ENCODE data around the gene SRSF8. TPM values are rescaled to one million over a fixed set of nuclear protein-coding genes. Genes with fewer than 3 reads are reported as not detected.

The SRSF8 gene
- polyA plus RNA-seq, 1 of the 3 experiments (the other 2 are of a cell fraction): 25.4 TPM

GRCh38 chr11:95115597-95115996 lies 48.9 kb downstream of the SRSF8 start:
- Histone ChIP-seq H3K4me2 (no peak overlapping the region), H3K9me3 (no peaks in the 10 kb centered on the region), H3K4me1 (ENCODE audit: control insufficient read depth in 1 of 2, insufficient read depth in 2 of 2, low read depth in 1 of 2, low read length in 1 of 2) (no peaks in the 10 kb centered on the region), H2AFZ (ENCODE audit: low read depth) (no peak overlapping the region), H3K9ac (no peak overlapping the region), H4K20me1 (ENCODE audit: insufficient read depth) (no peaks in the 10 kb centered on the region), H3K4me3 (ENCODE audit: low read depth in 2 of 2, low read length in 1 of 2) (no peak overlapping the region), H3F3A (replicated peaks; ENCODE audit: insufficient read depth) (no peaks in the 10 kb centered on the region), H3K79me2 (ENCODE audit: insufficient read depth) (no peaks in the 10 kb centered on the region; the same call in 1 of the 2 replicates), H3K27me3 (ENCODE audit: insufficient read depth) (no peaks in the 10 kb centered on the region), H3K9me2 (no peaks in the 10 kb centered on the region), H3K36me3 (replicated peaks in 1 of 2; ENCODE audit: control insufficient read depth in 1 of 2, insufficient read depth in 2 of 2, low read length in 1 of 2) (no peaks in the 10 kb centered on the region), H3K27ac (ENCODE audit: low read depth in 2 of 2, low read length in 1 of 2) (no peak overlapping the region)
- TF ChIP-seq RFX5 (IDR thresholded peaks at IDR 0.05; ENCODE audit: low read length) (no peak), EZH2phosphoT487 (IDR thresholded peaks at IDR 0.05; ENCODE audit: borderline replicate concordance, low read depth) (no peak), SMC3 (IDR thresholded peaks at IDR 0.05; ENCODE audit: low read depth, low read length) (no peak), USF1 (IDR thresholded peaks at IDR 0.05; ENCODE audit: borderline replicate concordance, low read depth) (no peak), NFIC (IDR thresholded peaks at IDR 0.05; ENCODE audit: borderline replicate concordance) (no peak), POLR2AphosphoS5 (IDR thresholded peaks at IDR 0.05; ENCODE audit: low read depth, low read length) (no peak), MEF2A (IDR thresholded peaks at IDR 0.05; ENCODE audit: borderline replicate concordance, low read depth) (no peak), TEAD4 (IDR thresholded peaks at IDR 0.05; ENCODE audit: borderline replicate concordance, insufficient read depth) (no peak), CHD2 (IDR thresholded peaks at IDR 0.05; ENCODE audit: low read length, partially characterized antibody) (no peak), SIN3A (IDR thresholded peaks at IDR 0.05; ENCODE audit: borderline replicate concordance, low read depth, low read length) (no peak), NRF1 (IDR thresholded peaks at IDR 0.05; ENCODE audit: low read depth, low read length) (no peak), JUND (IDR thresholded peaks at IDR 0.05) (no peak), FOXJ3 (CRISPR knock-in tag; IDR thresholded peaks at IDR 0.05) (no peak), CTCF (IDR thresholded peaks at IDR 0.05) (no peak), FOXM1 (IDR thresholded peaks at IDR 0.05; ENCODE audit: low read depth) (no peak), IRF3 (IDR thresholded peaks at IDR 0.05; ENCODE audit: low read depth, low read length) (no peak)
- TF ChIP-seq, protein P1, sequence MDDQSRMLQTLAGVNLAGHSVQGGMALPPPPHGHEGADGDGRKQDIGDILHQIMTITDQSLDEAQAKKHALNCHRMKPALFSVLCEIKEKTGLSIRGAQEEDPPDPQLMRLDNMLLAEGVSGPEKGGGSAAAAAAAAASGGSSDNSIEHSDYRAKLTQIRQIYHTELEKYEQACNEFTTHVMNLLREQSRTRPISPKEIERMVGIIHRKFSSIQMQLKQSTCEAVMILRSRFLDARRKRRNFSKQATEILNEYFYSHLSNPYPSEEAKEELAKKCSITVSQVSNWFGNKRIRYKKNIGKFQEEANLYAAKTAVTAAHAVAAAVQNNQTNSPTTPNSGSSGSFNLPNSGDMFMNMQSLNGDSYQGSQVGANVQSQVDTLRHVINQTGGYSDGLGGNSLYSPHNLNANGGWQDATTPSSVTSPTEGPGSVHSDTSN (IDR thresholded peaks at IDR 0.05): no peak
- DNase-seq: no peak
- CTCF ChIA-PET: no interaction called here
- POLR2A ChIA-PET: no interaction called here
- 43% methylated on average over 1 of the region's 1 CpG for WGBS (ENCODE audit: low lambda C conversion rate)

Measured in SK-N-SH (cell line).